ENCODE results near the gene NFXL1.

- TF ChIP-seq CTCF (conservative IDR thresholded peaks at IDR 0.05 in 1 of 2, IDR thresholded peaks at IDR 0.05 in 1 of 2; ENCODE audit: low read depth in 1 of 2, low read length in 2 of 2) (no peak), EZH2 (IDR thresholded peaks at IDR 0.05; ENCODE audit: low read length, missing control alignments) (no peak)
Observed at GRCh38 chr4:47827343-47828047, 86.9 kb downstream of the NFXL1 start.
